Smooth muscle cell (in vitro differentiated cells): Measurements from ENCODE around the gene ABCB9. TPM values are rescaled to one million over a fixed set of nuclear protein-coding genes. Genes with fewer than 3 reads are reported as not detected.

Source experiments
- DNase-seq: peaks from one replicate; lab custom pipeline; 2025; ENCODE audit not compliant: unreplicated experiment; lab: John Stamatoyannopoulos, UW
- H2AFZ ChIP-seq: fragments of 200-600 bp; sonication (generic); 2 replicates; pipeline ENCODE4 v1.6.0; 2016; ENCODE audit warnings: antibody characterized with exemption, low read depth, mild to moderate bottlenecking
- H3F3A ChIP-seq: fragments of 200-600 bp; sonication (generic); 2 replicates; pipeline ENCODE4 v1.6.0; 2017; ENCODE audit warnings: antibody characterized with exemption, low read depth
- H3K27ac ChIP-seq: fragments of 200-600 bp; sonication (generic); 2 replicates; pipeline ENCODE4 v1.5.1; 2016; ENCODE audit warnings: low read depth, mild to moderate bottlenecking
- H3K27me3 ChIP-seq: fragments of 200-600 bp; sonication (generic); 2 replicates; pipeline ENCODE4 v1.6.1; 2016; ENCODE audit warnings: low read depth, mild to moderate bottlenecking
- H3K36me3 ChIP-seq: fragments of 200-600 bp; sonication (generic); 2 replicates; pipeline ENCODE4 v1.5.1; 2016; ENCODE audit warnings: low read depth
- H3K4me1 ChIP-seq: fragments of 200-600 bp; sonication (generic); 2 replicates; pipeline ENCODE4 v1.5.1; 2016; ENCODE audit warnings: low read depth
- H3K4me2 ChIP-seq: fragments of 200-600 bp; sonication (generic); 2 replicates; pipeline ENCODE4 v1.6.0; 2016; ENCODE audit warnings: mild to moderate bottlenecking
- H3K4me3 ChIP-seq: fragments of 200-600 bp; sonication (generic); 2 replicates; pipeline ENCODE4 v1.5.1; 2016; ENCODE audit warnings: mild to moderate bottlenecking
- H3K79me2 ChIP-seq: fragments of 200-600 bp; sonication (generic); 2 replicates; pipeline ENCODE4 v1.6.0; 2016; ENCODE audit warnings: low read depth, mild to moderate bottlenecking
- H3K9ac ChIP-seq: fragments of 200-600 bp; sonication (generic); 2 replicates; pipeline ENCODE4 v1.6.0; 2016; ENCODE audit warnings: low read depth
- H3K9me3 ChIP-seq: fragments of 200-600 bp; sonication (generic); replicated peaks from 2 replicates; pipeline ENCODE4 v1.5.1; 2016; ENCODE audit warnings: low read depth
- H4K20me1 ChIP-seq: fragments of 200-600 bp; sonication (generic); 2 replicates; pipeline ENCODE4 v1.6.0; 2016; ENCODE audit warnings: low read depth
- WGBS: methylation state at CpG from one replicate; pipeline ENCODE4 v1.1.7; 2016; ENCODE audit warnings: low lambda C conversion rate; 5-methylcytosine and 5-hydroxymethylcytosine counted together
- polyA plus RNA-seq: library from polyadenylated mRNA; unstranded; fragments of >200 nt; fragmentation: Nextera tagmentation; extraction: Ambion mirVana; gene quantifications from 2 replicates; pipeline ENCODE4 v1.2.1, GENCODE V29; 2016
- total RNA-seq: library from RNA; depleted of rRNA; stranded (reverse); fragments of >200 nt; gene quantifications from 2 replicates; pipeline ENCODE4 v1.2.3, GENCODE V29; 2014
- TF ChIP-seq, protein P1 (sequence below): fragments of 200-600 bp; sonication (generic); IDR thresholded peaks from 2 replicates; pipeline ENCODE4 v1.5.1; 2017; ENCODE audit warnings: borderline replicate concordance, mild to moderate bottlenecking, antibody characterized with exemption; ENCODE audit not compliant: insufficient read depth, poor library complexity, severe bottlenecking

Gene ABCB9
- total and polyA plus RNA-seq, 2 experiments from 2014 or later, result 8.0 to 8.2 TPM

DNA sequence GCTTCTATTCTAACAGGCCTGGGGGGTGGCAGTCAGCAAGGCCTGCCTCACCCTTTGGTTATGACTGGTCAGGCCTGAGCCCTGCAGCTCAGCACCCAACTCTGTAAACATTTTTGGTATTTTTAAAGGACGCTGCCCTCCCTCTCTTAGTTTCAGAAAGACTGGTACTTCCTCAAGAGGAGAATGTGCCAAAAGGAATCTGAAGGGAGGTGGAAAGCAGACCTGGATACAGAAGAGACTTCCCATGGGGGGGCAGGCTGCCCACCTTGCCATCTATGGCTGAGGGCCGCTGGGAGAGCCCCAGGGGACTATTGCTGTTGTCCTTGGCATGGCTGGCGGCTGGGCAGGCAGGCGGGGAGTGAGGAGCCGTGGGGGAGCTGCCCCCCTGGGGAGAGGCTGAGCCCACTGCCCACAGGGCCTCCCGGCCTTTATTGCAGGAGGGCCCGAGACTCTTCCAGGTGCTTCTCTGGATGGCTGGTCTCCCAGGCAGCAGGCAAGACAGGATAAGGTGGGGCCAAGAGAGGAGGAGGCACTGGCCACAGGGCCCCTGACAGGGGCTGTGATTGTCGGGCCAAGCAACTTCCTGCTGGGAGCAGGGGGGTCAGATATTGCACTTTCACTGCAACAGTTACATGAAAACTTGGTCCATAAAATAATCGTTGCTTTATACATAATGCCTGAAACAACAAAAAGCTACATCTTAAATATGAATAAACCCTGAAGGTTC lies 17.7 kb upstream of the ABCB9 start:
- Histone ChIP-seq H4K20me1 (peaks cover 8% of the 10 kb centered on the region), H3K9ac (no peak overlapping the region), H3K4me3 (no peak overlapping the region), H3K4me2 (no peak overlapping the region), H2AFZ (no peak overlapping the region), H3K36me3 (no peaks in the 10 kb centered on the region), H3K4me1 (peaks cover 13% of the 10 kb centered on the region), H3K9me3 (no peaks in the 10 kb centered on the region), H3K27ac (peak overlapping the region; percentile 18), H3K79me2 (peaks cover 37% of the 10 kb centered on the region), H3K27me3 (no peaks in the 10 kb centered on the region), H3F3A (no peaks in the 10 kb centered on the region)
- TF ChIP-seq, protein P1, sequence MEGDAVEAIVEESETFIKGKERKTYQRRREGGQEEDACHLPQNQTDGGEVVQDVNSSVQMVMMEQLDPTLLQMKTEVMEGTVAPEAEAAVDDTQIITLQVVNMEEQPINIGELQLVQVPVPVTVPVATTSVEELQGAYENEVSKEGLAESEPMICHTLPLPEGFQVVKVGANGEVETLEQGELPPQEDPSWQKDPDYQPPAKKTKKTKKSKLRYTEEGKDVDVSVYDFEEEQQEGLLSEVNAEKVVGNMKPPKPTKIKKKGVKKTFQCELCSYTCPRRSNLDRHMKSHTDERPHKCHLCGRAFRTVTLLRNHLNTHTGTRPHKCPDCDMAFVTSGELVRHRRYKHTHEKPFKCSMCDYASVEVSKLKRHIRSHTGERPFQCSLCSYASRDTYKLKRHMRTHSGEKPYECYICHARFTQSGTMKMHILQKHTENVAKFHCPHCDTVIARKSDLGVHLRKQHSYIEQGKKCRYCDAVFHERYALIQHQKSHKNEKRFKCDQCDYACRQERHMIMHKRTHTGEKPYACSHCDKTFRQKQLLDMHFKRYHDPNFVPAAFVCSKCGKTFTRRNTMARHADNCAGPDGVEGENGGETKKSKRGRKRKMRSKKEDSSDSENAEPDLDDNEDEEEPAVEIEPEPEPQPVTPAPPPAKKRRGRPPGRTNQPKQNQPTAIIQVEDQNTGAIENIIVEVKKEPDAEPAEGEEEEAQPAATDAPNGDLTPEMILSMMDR, result no peak
- WGBS, result 83% methylated on average over 9 of the region's 9 CpGs
- DNase-seq, result no peak

DNA sequence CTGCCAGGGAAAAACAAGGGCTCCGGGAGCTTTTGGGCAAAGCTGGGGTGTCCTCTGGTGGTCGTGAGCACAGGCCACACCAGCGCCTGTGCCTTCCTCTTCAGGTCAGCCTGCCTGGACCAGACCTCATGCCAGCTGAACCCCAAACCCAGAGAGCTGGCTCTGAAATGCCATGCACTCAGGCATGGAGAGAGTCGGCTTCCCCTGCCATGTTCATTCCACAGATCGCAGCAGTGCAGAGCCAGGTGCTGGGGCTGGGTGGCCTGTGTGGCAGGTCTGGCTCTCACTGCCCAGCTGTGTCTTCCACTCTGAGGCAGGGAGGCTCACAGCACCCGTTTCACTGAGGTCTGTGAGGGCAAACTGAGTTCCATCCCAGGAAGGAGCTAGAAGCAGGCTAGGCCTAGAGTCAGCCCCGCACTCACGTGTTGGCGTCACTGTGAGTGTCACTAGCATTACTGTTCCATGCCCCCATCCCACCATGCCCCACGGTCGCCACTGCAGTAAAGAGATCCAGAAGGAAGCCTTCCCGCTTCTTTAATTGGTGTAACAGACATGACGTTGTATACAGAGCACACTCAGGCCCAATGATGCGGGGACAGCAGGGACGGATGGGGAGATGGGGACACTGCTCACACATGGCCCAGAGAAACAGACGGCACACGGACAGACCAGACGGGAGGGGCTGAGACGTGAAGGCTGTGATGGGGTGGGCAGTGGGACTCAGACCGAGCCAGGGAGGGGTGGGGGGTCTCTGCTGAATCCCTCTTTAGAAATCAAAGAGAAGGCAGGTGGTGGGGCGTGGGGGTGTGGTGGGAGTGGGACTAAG lies 16.9 kb upstream of the ABCB9 start:
- TF ChIP-seq, protein P1, result no peak
- Histone ChIP-seq H2AFZ (no peak overlapping the region), H3K9me3 (no peaks in the 10 kb centered on the region), H4K20me1 (peaks cover 8% of the 10 kb centered on the region), H3K79me2 (peaks cover 40% of the 10 kb centered on the region), H3K27me3 (no peaks in the 10 kb centered on the region), H3K9ac (no peak overlapping the region), H3K27ac (peak overlapping the region; percentile 8), H3K4me3 (no peak overlapping the region), H3K4me2 (peak overlapping the region; percentile 100), H3F3A (no peaks in the 10 kb centered on the region), H3K36me3 (no peaks in the 10 kb centered on the region), H3K4me1 (peaks cover 13% of the 10 kb centered on the region)
- no peak for DNase-seq
- WGBS, result 86% methylated on average over 21 of the region's 21 CpGs

DNA sequence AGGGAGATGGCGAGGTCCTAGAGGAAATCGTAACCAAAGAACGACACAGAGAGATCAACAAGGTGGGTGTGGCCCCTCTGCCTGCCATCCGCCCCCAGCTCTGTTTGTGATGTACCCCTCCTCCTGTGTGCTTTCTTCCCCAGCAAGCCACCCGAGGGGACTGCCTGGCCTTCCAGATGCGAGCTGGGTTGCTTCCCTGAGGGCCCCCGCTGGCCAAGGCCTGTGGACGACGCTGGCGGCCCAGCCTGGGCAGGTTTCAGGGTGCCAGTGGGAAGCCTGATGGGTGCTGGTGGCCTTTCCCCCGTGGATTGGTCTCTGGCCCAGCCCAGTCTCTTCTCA lies 16.2 kb upstream of the ABCB9 start:
- peaks cover 40% of the 10 kb centered on the region for H3K79me2 ChIP-seq
- H3K9me3 ChIP-seq, result no peaks in the 10 kb centered on the region
- no peak overlapping the region for H3K9ac ChIP-seq
- H4K20me1 ChIP-seq, result peaks cover 8% of the 10 kb centered on the region
- no peaks in the 10 kb centered on the region for H3K36me3 ChIP-seq
- peak overlapping the region; percentile 100 for H3K4me2 ChIP-seq
- TF ChIP-seq, protein P1, result no peak
- peak overlapping the region; percentile 8 for H3K27ac ChIP-seq
- 88% methylated on average over 11 of the region's 11 CpGs for WGBS
- H3K4me1 ChIP-seq, result peaks cover 13% of the 10 kb centered on the region
- no peaks in the 10 kb centered on the region for H3F3A ChIP-seq
- no peak for DNase-seq
- H3K4me3 ChIP-seq, result peak overlapping the region; percentile 98
- H2AFZ ChIP-seq, result no peak overlapping the region
- no peaks in the 10 kb centered on the region for H3K27me3 ChIP-seq
